LHCN-M2 (cell line): ENCODE results near the gene AP3S2. TPM values are rescaled to one million over a fixed set of nuclear protein-coding genes. Genes with fewer than 3 reads are reported as not detected.
A peak's percentile ranks its signal among the peaks of the same experiment; 100 is the strongest.
"Not testable (repeated sequence)": the region's sequence is repeated elsewhere in the genome, so short reads cannot be mapped to it uniquely, and the experiment has no call there.

Experiments used
- DNase-seq: peaks from one replicate; pipeline ENCODE4 v3.0.0-alpha.2; 2012; ENCODE audit warnings: low read depth
- total RNA-seq: library from RNA; depleted of rRNA; stranded (reverse); fragments of >200 nt; gene quantifications from 2 replicates; pipeline ENCODE4 v1.2.3, GENCODE V29; 2014

Gene AP3S2
- total RNA-seq, 1 experiment from 2014 or later: 56.6 TPM

GRCh38 chr15:89834465-89835175 lies 59.2 kb downstream of the AP3S2 start:
- DNase-seq: not testable (repeated sequence)

GRCh38 chr15:89833966-89834365 lies 59.8 kb downstream of the AP3S2 start:
- no peak for DNase-seq

- DNase-seq: no peak
Observed at GRCh38 chr15:89830639-89831038, 63.2 kb downstream of the AP3S2 start.

- no peak for DNase-seq
Observed at GRCh38 chr15:89829616-89830440, 64.0 kb downstream of the AP3S2 start.

GRCh38 chr15:89829161-89829560 lies 64.6 kb downstream of the AP3S2 start:
- DNase-seq: no peak

- peak; percentile 84 for DNase-seq
Observed at GRCh38 chr15:89828281-89829145, 65.3 kb downstream of the AP3S2 start.

- no peak for DNase-seq
Observed at GRCh38 chr15:89827829-89828228, 66.0 kb downstream of the AP3S2 start.

GRCh38 chr15:89826671-89827655 lies 66.8 kb downstream of the AP3S2 start:
- DNase-seq: no peak

GRCh38 chr15:89825271-89825940 lies 68.4 kb downstream of the AP3S2 start:
- DNase-seq: no peak

GRCh38 chr15:89824607-89824867 lies 69.3 kb downstream of the AP3S2 start:
- DNase-seq: no peak

- DNase-seq: no peak
Observed at GRCh38 chr15:89823836-89824606, 69.8 kb downstream of the AP3S2 start.

- DNase-seq: peak; percentile 41
Observed at GRCh38 chr15:89822951-89823711, 70.7 kb downstream of the AP3S2 start.

GRCh38 chr15:89822611-89822950 lies 71.2 kb downstream of the AP3S2 start:
- no peak for DNase-seq

- DNase-seq: peak; percentile 59
Observed at GRCh38 chr15:89822026-89822425, 71.8 kb downstream of the AP3S2 start.

- DNase-seq: peak; percentile 67
Observed at GRCh38 chr15:89820666-89821611, 72.9 kb downstream of the AP3S2 start.

- no peak for DNase-seq
Observed at GRCh38 chr15:89818287-89818686, 75.5 kb downstream of the AP3S2 start.

GRCh38 chr15:89817701-89818280 lies 76.0 kb downstream of the AP3S2 start:
- no peak for DNase-seq
